PFSK-1 (cell line): ENCODE results near the gene KCNQ1.

Source experiments
- FOXP2 ChIP-seq: optimal IDR thresholded peaks from 2 replicates; pipeline ENCODE3; 2011; ENCODE audit warnings: borderline replicate concordance, control low read depth, inconsistent platforms; ENCODE audit not compliant: insufficient read depth; ENCODE audit errors: extremely low read length, extremely low read depth
- POLR2AphosphoS5 ChIP-seq: IDR thresholded peaks from 2 replicates; pipeline ENCODE4 v1.6.1; 2012; ENCODE audit warnings: low read depth, mild to moderate bottlenecking, control low read depth, low read length, moderate library complexity
- SIN3A ChIP-seq: IDR thresholded peaks from 2 replicates; pipeline ENCODE4 v1.6.1; 2012; ENCODE audit warnings: mild to moderate bottlenecking, low read length, moderate library complexity, borderline replicate concordance; ENCODE audit not compliant: insufficient read depth
- TAF1 ChIP-seq: IDR thresholded peaks from 2 replicates; pipeline ENCODE4 v1.6.1; 2012; ENCODE audit warnings: low read length, control low read depth, borderline replicate concordance; ENCODE audit not compliant: insufficient read depth
- TF ChIP-seq, protein P1 (sequence below), 2 experiments: IDR thresholded peaks; 2 replicates each; pipeline versions ENCODE4 v1.6.1 to v1.8.0; 2011 to 2012; ENCODE audit warnings: low read depth in 2 of 2, low read length in 2 of 2, control low read depth in 1 of 2, inconsistent platforms in 1 of 2, mild to moderate bottlenecking in 1 of 2, moderate library complexity in 1 of 2; ENCODE audit not compliant: insufficient read depth in 1 of 2

Gene KCNQ1

GRCh38 chr11:2780850-2781407 is 336.1 kb downstream of the KCNQ1 start:
- no peak for TF ChIP-seq SIN3A

- TF ChIP-seq FOXP2: no peak
- TF ChIP-seq POLR2AphosphoS5: no peak
- TF ChIP-seq, protein P1, sequence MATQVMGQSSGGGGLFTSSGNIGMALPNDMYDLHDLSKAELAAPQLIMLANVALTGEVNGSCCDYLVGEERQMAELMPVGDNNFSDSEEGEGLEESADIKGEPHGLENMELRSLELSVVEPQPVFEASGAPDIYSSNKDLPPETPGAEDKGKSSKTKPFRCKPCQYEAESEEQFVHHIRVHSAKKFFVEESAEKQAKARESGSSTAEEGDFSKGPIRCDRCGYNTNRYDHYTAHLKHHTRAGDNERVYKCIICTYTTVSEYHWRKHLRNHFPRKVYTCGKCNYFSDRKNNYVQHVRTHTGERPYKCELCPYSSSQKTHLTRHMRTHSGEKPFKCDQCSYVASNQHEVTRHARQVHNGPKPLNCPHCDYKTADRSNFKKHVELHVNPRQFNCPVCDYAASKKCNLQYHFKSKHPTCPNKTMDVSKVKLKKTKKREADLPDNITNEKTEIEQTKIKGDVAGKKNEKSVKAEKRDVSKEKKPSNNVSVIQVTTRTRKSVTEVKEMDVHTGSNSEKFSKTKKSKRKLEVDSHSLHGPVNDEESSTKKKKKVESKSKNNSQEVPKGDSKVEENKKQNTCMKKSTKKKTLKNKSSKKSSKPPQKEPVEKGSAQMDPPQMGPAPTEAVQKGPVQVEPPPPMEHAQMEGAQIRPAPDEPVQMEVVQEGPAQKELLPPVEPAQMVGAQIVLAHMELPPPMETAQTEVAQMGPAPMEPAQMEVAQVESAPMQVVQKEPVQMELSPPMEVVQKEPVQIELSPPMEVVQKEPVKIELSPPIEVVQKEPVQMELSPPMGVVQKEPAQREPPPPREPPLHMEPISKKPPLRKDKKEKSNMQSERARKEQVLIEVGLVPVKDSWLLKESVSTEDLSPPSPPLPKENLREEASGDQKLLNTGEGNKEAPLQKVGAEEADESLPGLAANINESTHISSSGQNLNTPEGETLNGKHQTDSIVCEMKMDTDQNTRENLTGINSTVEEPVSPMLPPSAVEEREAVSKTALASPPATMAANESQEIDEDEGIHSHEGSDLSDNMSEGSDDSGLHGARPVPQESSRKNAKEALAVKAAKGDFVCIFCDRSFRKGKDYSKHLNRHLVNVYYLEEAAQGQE (IDR thresholded peaks at IDR 0.05; ENCODE audit: insufficient read depth in 1 of 2, low read depth in 2 of 2, low read length in 2 of 2): no peak
- TF ChIP-seq TAF1: no peak
- no peak for TF ChIP-seq SIN3A
Observed at GRCh38 chr11:2781408-2782274, 336.8 kb downstream of the KCNQ1 start.

GRCh38 chr11:2782769-2783168 is 338.0 kb downstream of the KCNQ1 start:
- no peak for TF ChIP-seq POLR2AphosphoS5
- TF ChIP-seq SIN3A: no peak
- TF ChIP-seq FOXP2: no peak
- TF ChIP-seq, protein P1 (IDR thresholded peaks at IDR 0.05; ENCODE audit: insufficient read depth in 1 of 2, low read depth in 2 of 2, low read length in 2 of 2): no peak
- no peak for TF ChIP-seq TAF1

DNA sequence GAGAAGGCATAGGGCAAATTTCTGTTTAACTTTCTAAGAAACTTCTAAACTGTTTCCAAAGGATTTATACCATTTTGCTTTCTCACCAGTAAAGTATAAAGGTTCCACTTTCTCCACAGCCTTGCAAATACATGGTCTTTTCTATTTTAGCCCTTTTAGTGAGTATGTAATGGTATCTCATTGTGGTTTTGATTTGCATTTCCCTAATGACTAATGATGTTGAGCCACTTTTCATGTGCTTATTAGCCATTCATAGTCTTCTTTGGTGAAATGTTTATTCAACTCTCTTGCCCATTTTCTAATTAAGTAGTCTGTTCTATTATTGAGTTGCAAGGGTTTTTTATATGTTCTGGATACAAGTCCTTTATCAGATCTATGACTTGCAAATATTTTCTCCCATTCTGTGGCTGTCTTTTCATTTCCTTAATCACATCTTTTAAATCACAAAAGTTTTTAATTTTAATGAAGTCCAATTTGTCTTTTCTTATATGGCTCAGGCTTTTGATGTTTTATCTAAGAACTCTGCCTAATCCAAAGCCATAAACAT is 338.8 kb downstream of the KCNQ1 start:
- TF ChIP-seq FOXP2 (no peak), SIN3A (no peak), TAF1 (no peak), POLR2AphosphoS5 (no peak)
- TF ChIP-seq, protein P1 (IDR thresholded peaks at IDR 0.05; ENCODE audit: insufficient read depth in 1 of 2, low read depth in 2 of 2, low read length in 2 of 2): no peak

DNA sequence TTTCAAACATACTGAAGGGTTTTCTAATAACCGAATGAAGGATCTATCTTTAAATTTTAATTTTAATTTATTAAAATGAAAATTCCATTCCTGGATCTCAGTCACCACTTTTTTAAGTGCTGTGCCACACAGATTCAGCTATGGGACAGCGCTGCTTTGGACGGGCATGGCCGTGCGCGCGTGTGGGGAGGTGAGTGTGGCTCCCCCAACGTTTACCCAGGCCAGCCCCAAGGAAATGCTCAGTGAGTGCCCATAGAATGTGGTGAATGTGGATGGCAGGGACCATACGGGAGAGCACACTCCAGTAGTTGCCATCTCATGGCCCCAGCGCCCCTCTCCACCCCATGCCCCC is 343.0 kb downstream of the KCNQ1 start:
- TF ChIP-seq SIN3A (no peak), TAF1 (no peak), POLR2AphosphoS5 (no peak), FOXP2 (no peak)
- TF ChIP-seq, protein P1 (IDR thresholded peaks at IDR 0.05; ENCODE audit: insufficient read depth in 1 of 2, low read depth in 2 of 2, low read length in 2 of 2): no peak
